ENCODE measurements around the gene PLEKHG4. TPM values are rescaled to one million over a fixed set of nuclear protein-coding genes. Genes with fewer than 3 reads are reported as not detected.
A peak's percentile ranks its signal among the peaks of the same experiment; 100 is the strongest.

PLEKHG4 gene
- total and polyA plus RNA-seq, 2 donors (not counting 1 experiment from before 2014, with no cell fraction given): 9.9 to 37.7 TPM

GRCh38 chr16:67291461-67291860 lies 12.1 kb downstream of the PLEKHG4 start:
- no peaks in the 10 kb centered on the region for H3K27me3 ChIP-seq (ENCODE audit: control insufficient read depth, insufficient read depth, low read length)
- no peak overlapping the region for H3K9ac ChIP-seq (ENCODE audit: insufficient read depth, low read length)
- no peaks in the 10 kb centered on the region for H4K20me1 ChIP-seq (ENCODE audit: control insufficient read depth, extremely low read depth, insufficient read depth, low read length)
- TF ChIP-seq CTCF (conservative IDR thresholded peaks at IDR 0.05 in 1 of 2, IDR thresholded peaks at IDR 0.05 in 1 of 2; ENCODE audit: low read depth in 1 of 2, low read length in 2 of 2): no peak
- no peak for TF ChIP-seq EZH2 (IDR thresholded peaks at IDR 0.05; ENCODE audit: low read length, missing control alignments)
- H3K4me1 ChIP-seq (ENCODE audit: control insufficient read depth, extremely low read depth, insufficient read depth, low read length): peaks cover 11% of the 10 kb centered on the region
- no peak overlapping the region for H2AFZ ChIP-seq (ENCODE audit: low read length)
- H3K36me3 ChIP-seq (ENCODE audit: control insufficient read depth, insufficient read depth, low read length): peaks cover 2% of the 10 kb centered on the region
- no peak overlapping the region for H3K4me3 ChIP-seq (replicated peaks in 1 of 4; ENCODE audit: control extremely low read depth in 1 of 4, insufficient read depth in 1 of 4, low read depth in 3 of 4, low read length in 4 of 4)
- no peak overlapping the region for H3K27ac ChIP-seq (ENCODE audit: insufficient read depth, low read length)
- H3K9me3 ChIP-seq (ENCODE audit: control insufficient read depth, insufficient read depth, low read depth, low read length): no peaks in the 10 kb centered on the region
- no peak for DNase-seq (ENCODE audit: low read depth in 2 of 2)
- no peak overlapping the region for H3K4me2 ChIP-seq (ENCODE audit: extremely low read depth, insufficient read depth, low read length)
- no peaks in the 10 kb centered on the region for H3K79me2 ChIP-seq (ENCODE audit: control insufficient read depth, insufficient read depth, low read length)

GRCh38 chr16:67294171-67294757 lies 14.9 kb downstream of the PLEKHG4 start:
- Histone ChIP-seq H4K20me1 (ENCODE audit: control insufficient read depth, extremely low read depth, insufficient read depth, low read length) (no peaks in the 10 kb centered on the region), H3K36me3 (ENCODE audit: control insufficient read depth, insufficient read depth, low read length) (no peaks in the 10 kb centered on the region), H3K4me2 (ENCODE audit: extremely low read depth, insufficient read depth, low read length) (no peak overlapping the region), H3K27me3 (ENCODE audit: control insufficient read depth, insufficient read depth, low read length) (no peaks in the 10 kb centered on the region), H3K79me2 (ENCODE audit: control insufficient read depth, insufficient read depth, low read length) (no peaks in the 10 kb centered on the region), H2AFZ (ENCODE audit: low read length) (no peak overlapping the region), H3K9ac (ENCODE audit: insufficient read depth, low read length) (no peak overlapping the region), H3K4me3 (replicated peaks in 1 of 4; ENCODE audit: control extremely low read depth in 1 of 4, insufficient read depth in 1 of 4, low read depth in 3 of 4, low read length in 4 of 4) (no peak overlapping the region), H3K4me1 (ENCODE audit: control insufficient read depth, extremely low read depth, insufficient read depth, low read length) (peaks cover 16% of the 10 kb centered on the region), H3K27ac (ENCODE audit: insufficient read depth, low read length) (no peak overlapping the region), H3K9me3 (ENCODE audit: control insufficient read depth, insufficient read depth, low read depth, low read length) (no peaks in the 10 kb centered on the region)
- TF ChIP-seq CTCF (conservative IDR thresholded peaks at IDR 0.05 in 1 of 2, IDR thresholded peaks at IDR 0.05 in 1 of 2; ENCODE audit: low read depth in 1 of 2, low read length in 2 of 2): no peak
- TF ChIP-seq EZH2 (IDR thresholded peaks at IDR 0.05; ENCODE audit: low read length, missing control alignments): no peak
- no peak for DNase-seq (ENCODE audit: low read depth in 2 of 2)

- DNase-seq (ENCODE audit: low read depth in 2 of 2): peak; percentile 53 to 56
- Histone ChIP-seq H3K27me3 (ENCODE audit: control insufficient read depth, insufficient read depth, low read length) (no peaks in the 10 kb centered on the region), H2AFZ (ENCODE audit: low read length) (no peak overlapping the region), H4K20me1 (ENCODE audit: control insufficient read depth, extremely low read depth, insufficient read depth, low read length) (no peaks in the 10 kb centered on the region), H3K4me2 (ENCODE audit: extremely low read depth, insufficient read depth, low read length) (no peak overlapping the region), H3K4me1 (ENCODE audit: control insufficient read depth, extremely low read depth, insufficient read depth, low read length) (peaks cover 16% of the 10 kb centered on the region), H3K27ac (ENCODE audit: insufficient read depth, low read length) (no peak overlapping the region), H3K9me3 (ENCODE audit: control insufficient read depth, insufficient read depth, low read depth, low read length) (no peaks in the 10 kb centered on the region), H3K4me3 (replicated peaks in 1 of 4; ENCODE audit: control extremely low read depth in 1 of 4, insufficient read depth in 1 of 4, low read depth in 3 of 4, low read length in 4 of 4) (no peak overlapping the region), H3K79me2 (ENCODE audit: control insufficient read depth, insufficient read depth, low read length) (no peaks in the 10 kb centered on the region), H3K36me3 (ENCODE audit: control insufficient read depth, insufficient read depth, low read length) (no peaks in the 10 kb centered on the region), H3K9ac (ENCODE audit: insufficient read depth, low read length) (no peak overlapping the region)
- TF ChIP-seq CTCF (conservative IDR thresholded peaks at IDR 0.05 in 1 of 2, IDR thresholded peaks at IDR 0.05 in 1 of 2; ENCODE audit: low read depth in 1 of 2, low read length in 2 of 2) (no peak), EZH2 (IDR thresholded peaks at IDR 0.05; ENCODE audit: low read length, missing control alignments) (no peak)
Measured at GRCh38 chr16:67294938-67295361, 15.6 kb downstream of the PLEKHG4 start.
